NCI-H1436 (cell line): ENCODE measurements around the gene CDC27.
"Not testable (repeated sequence)": the region's sequence is repeated elsewhere in the genome, so short reads cannot be mapped to it uniquely, and the experiment has no call there.

ENCODE experiments used
- DNase-seq: peaks from one replicate; lab custom pipeline; 2025; lab: John Stamatoyannopoulos, UW

The CDC27 gene

DNA sequence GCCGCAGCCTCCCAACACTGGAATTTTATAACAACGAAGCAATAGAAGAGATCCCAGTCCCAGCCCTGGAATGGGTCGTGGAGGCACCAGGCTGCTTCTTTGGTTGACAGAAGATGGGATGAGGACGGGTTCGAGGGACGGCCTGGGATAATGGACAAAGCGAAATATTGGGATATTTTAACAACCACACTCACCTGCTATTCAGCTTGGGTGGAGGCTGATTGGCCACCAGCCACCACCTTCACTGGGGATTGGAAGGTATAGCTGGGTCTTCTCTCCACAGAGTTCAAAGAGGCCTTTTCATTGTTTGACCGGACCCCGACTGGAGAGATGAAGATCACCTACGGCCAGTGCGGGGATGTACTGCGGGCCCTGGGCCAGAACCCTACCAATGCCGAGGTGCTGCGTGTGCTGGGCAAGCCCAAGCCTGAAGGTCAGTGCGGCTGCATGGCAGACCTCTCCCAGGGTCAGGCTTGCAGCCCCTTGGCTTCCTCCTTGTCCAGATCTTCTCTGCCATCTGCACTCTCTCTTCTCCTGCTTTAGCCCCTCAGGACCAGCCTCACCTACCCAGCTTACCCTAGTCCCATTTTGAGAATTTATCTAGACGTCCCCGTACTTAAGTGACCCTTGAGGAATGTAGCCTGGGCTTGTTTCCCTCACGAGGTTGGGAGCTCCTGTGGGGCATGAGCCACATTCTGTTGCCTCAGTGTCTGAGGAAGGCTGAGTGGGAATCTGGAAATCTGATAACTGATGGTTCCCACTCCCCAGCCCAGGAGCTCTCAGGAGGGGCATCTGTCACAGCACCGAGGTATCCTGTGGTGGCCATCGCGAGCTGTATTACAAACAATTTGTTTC, 30.8 kb upstream of the CDC27 start:
- no peak for DNase-seq

DNA sequence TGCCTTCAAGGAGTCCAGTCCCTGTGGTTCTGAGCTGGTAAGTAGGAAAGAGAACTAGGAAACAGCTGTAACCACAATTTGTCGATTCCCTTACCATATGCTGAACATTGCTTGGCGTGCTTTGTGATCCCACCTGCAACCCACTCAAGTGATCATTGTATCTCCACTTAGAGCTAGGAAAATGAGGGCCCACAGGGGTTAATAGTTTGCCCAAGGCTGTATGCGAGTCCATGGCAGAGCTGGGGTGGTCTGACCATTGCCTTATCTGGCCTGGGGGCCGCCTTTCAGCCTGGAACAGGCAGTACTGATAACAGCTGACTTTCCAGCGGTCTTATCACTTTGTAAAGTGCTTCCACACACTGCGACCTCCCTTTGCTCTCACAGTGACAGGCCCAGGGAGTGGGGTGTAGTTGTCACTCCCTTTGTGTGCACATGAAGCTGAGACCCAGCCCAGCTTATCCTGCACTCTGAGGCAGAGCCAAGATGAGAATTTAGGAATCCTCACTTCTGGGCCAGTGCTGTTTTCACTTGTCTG, 29.9 kb upstream of the CDC27 start:
- no peak for DNase-seq

DNA sequence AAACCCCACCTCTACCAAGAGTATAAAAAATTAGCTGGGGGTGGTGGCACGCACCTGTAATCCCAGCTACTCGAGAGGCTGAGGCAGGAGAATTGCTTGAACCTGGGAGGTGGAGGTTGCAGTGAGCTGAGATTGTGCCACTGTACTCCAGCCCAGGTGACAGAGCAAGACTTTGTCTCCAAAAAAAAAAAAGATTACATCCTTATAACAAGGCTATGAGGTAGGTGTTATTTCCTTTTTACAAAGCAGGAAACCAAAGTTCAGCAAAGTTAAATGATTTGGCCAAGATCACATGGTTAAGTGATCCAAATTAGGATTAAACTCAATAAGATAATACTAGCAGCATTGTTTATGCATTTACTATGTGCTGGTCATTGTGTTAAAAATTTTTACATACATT, 28.2 kb upstream of the CDC27 start:
- not testable (repeated sequence) for DNase-seq

DNA sequence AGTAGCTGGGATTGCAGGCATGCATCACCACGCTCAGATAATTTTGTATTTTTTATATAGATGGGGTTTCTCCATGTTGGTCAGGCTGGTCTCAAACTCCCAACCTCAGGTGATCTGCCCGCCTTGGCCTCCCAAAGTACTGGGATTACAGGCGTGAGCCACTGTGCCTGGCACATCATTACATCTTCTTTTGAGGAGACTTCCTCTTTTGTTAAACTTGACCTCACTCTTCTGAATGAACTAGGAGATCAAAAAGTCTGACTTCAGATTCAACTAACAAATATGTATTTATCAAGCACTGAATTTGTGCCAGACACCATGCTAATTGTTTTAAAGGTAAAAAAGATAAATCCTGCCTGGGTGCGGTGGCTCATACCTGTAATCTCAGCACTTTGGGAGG, 27.7 kb upstream of the CDC27 start:
- DNase-seq, result not testable (repeated sequence)

DNA sequence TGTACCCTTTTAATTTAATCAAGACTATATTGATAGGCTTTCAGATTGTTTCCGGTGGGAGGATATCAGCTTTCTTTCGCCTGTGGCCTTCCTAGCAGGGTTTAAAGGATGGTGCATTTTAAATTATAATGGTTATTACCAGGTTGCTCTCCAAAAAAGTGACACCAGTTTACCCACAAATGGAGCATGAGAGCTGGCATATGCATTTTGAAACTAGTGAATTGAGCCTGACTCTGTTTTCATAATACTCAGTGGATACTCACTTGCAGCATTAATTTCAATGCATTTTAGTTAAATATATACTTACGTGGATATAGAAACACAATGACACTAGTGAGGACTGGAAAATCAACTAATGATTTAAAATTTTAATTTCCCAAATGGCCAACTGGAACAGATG, 25.8 kb upstream of the CDC27 start:
- DNase-seq, result no peak

DNA sequence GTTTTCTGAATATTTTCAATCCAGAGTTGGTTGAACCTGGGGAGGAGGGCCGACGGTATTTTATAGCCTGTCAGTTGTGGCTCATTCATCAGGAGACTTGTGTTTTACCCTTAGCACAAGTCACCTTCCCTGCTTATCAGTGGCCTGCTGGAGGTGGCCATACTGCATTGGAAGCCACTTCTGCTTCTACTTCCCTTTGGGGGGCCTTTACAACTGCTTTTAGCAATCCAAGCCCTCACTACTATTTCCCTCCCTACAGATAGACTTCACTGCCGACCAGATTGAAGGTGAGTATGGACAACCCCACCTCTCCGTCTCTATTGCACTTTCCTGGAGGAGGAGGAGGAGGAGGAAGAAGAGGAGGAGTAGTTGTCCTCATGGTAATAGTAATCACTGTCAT, 24.4 kb upstream of the CDC27 start:
- DNase-seq, result no peak

DNA sequence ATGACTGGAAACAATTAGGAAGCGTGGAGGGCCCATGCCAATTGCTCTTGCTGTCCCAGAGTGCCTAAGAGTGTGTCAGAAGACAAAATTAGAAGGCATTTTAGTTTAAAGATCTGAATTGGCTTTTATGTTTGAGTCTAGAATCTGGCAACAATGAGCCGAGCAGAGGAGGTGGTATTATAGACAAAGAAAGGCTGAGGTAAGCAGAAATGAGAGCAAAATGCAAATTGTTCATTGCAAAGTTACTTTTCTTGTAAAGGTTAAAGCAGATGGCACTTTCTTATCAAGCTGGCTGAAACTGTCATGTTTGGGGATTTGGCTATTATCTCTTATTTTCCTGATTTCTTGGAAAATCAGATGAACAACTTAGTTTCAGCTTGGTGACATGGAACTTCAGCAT, 23.4 kb upstream of the CDC27 start:
- no peak for DNase-seq

DNA sequence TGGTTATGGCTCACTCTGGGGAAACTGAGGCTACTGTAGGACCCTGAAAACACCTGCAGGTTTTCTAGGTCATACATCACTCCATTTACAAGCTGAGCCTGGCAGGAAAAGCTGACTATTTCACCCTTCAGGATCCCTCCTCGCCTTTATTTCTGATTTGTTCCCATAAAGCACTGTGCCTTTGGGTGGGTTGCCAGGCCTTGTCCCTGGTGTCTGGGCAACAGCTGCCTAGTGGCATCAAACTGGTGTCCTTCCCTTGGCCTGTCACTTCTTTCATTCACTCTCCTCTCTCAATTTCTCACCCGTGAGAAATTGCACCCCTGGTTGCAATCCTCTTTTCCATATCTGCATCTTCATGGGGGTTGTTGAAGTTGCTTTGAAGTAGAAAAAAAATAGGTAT, 21.7 kb upstream of the CDC27 start:
- DNase-seq, result no peak

DNA sequence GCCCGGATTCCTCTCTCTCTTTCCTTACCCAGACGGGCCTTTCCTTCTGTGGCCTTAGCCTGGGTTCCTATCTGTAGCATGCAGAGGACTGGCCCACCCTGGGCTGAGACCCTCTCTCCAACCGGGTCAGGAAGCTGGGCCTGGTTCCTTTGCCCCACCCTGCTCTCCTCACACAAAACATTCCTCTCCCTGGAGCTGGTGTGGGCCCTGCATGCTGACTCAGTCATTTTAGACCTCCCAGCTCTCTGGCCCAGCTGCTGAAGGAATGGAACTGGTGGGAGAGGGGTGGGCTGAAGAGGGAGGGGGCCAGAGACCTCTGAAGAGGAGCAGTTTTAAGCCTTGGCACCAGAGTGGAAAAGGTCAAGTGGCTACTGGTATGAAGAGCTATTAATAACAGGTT, 21.0 kb upstream of the CDC27 start:
- DNase-seq, result no peak

DNA sequence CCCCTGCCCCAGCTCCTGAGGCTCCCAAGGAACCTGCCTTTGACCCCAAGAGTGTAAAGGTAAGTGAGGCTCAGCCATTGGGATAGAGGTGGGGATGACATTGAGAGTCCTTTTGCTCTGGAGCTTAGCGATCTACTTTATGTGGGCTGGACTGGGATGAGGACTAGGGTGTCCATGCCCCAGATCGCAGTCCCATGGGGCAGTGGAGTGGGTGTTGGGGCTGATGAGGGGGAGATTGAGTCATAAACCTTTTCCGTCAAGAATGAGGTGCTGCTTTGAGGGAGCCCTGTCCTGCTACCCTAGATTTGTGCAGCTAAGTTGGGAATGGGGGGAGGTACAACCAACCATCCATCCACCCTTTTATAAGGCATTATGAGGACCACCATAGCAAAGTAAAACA, 20.4 kb upstream of the CDC27 start:
- no peak for DNase-seq

DNA sequence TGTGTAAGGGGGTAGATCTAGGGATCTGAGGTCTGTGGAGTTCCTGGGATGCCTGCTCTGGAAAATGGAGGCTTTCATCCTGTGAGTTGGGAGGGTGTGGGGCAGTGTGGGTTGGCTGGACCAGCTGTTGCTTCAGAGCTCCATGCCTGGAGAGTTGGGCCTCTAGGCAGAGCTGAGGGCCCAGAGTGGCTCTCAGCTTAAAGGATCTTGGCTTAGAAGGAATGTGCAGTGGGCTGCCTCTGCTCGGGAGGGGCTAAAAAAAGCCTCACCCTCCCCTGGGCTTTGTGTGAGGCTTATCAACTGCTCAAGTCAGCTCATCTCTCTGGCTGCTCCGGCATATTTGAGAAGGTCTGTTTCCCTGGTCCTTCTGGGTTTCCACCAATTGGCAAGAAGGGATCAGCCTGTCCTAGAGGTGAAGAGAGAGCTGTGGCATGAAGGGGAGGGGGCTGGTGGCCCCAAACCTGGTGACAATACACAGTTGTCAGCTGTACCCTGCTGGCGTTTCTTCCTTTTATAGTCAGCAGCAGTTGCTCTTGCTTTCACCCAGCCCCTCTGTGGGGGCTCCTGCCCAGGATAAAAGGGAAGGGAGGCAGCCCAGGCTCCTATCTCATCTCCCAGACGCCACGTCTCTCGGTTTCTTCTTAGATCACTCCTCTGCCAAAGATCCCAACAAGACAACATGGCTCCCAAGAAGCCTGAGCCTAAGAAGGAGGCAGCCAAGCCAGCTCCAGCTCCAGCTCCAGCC, 19.8 kb upstream of the CDC27 start, which contains the start of gene MYL4:
Gene MYL4, plus strand, starts transcription at position 605 of the 745 bp plus-strand sequence. Its CDS starts 75 bp downstream, at position 680.
- DNase-seq, result no peak

DNA sequence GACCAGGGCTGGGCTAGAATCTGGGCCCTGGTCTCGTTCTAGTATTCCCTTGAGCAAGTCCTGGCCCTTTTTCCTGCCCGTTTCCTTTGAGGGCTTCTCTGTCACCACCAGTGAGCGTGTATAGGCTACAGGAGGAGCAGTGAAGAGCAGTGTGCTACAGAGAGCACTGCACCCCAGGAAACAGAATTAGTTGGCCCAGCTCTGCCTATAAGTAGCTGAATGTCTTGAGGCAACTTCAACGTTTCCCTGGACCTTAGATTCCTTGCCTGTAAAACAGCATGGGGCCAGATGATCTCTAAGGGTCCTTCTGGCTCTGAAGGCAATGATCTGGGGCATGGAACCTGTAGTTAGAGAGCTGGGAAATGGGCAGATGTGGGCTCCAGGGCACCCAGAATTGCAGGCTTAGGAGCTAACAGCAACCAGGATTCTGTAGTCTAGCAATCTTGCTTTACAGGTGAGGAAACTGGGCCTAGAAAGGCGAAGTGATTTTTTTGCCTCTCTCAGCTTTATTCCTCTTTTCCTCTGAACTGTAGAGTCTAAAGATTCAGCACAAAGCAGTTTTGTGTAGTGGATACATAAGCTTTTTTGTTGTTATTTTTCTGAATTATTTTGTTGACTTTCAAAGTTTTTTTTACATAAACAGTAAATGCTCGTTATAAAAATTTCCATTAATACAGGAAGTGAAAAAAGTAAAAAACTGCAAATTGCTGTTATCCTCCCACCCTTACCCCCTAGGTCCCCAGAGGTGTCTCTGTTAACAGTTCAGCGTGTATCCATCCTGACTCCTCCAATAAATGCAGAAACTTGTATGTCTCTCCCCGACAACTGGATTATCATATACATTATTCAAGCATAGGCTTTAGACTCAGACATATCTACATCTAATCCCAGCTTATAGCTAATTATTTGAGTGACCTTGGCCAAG, 18.3 kb upstream of the CDC27 start:
- DNase-seq, result no peak

DNA sequence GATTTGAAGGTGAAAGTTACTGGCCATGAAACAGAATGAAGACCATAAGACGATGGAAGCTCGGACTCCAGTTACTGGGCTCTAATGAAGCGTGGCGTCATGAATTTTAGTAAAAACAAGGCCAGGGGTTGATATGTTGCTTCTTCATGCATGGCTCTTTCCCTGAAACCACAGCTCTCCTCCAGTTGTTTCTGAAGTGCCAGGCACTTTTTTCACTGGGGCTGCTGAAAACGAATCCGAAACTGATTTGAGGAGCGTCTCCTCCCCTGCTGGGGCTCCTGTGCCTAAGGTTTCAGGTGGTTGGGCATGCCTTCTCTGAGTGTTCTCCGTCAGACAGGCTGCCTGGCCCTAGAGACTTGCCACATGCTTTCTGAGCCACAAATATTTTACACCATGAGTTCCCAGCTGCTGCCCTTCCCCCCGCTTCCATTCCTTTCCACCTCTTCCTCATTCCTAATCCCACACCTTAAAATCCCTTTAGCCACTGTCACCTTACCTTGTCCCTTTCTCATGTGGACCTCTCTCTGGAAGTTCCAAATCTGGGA, 16.4 kb upstream of the CDC27 start:
- DNase-seq, result peak; percentile 61

DNA sequence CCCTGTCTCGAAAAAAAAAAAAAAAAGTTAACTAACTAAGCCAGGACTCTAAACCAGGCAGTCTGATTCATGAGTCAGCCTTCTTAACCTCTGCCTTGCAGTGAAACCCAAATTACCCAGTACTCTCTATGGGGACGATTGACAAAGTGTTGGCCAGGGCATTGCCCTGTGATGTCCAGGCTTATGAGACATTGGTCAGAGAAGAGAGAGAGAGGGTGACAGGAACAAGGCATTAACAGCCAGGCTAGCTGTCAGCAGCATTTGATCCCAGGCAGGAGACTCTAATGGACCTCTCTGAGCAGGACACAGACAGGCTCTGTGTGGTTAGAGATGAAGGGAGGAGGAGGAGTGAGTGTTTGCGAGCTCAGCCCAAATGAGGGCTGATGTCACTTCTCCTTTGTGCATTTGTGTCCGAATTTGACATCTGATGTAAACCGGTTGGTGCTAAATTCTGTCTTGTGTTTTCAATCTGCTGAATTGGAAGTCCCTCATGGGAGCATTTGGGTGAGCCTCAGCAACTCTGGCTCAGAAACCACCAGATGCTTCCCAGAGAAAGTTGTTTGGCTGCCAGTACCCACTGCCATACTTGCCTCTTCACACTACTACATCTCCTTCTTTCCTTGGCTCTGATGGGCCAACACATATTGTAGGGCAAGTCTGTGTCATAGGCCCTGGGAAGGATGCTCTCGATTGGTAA, 15.8 kb upstream of the CDC27 start:
- no peak for DNase-seq

DNA sequence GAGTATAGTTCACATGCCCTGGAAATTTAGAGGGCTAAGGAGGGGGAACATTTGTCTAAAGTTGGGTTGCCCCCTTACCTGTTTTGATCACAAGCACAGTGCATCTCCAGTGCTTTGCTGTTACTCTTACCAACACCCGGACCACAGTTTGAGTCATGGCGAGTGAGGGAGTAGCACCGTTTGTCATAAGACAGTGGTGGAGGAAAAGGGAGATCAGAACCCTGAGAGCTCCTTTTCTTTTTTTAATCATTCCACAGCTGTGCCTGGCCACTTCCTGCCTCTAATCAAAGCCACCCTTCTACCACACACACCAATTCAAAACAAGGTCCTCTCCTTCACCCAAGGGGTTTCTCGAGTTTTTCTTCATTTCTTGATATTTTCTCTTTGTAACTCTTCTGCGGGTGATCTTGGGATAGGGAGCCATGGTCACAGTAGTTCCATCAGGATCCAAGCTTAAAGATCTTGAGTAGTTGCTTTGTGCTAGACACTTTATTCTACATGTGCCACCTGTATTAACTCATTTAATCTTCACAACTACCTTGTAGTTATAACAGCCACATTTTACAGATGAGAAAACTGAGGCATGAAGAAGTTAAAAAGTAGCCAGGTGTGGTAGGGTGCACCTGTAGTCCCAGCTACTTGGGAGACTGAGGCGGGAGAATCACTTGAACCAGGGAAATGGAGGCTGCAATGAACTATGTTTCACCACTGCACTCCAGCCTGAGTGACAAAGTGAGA, 15.1 kb upstream of the CDC27 start:
- no peak for DNase-seq

DNA sequence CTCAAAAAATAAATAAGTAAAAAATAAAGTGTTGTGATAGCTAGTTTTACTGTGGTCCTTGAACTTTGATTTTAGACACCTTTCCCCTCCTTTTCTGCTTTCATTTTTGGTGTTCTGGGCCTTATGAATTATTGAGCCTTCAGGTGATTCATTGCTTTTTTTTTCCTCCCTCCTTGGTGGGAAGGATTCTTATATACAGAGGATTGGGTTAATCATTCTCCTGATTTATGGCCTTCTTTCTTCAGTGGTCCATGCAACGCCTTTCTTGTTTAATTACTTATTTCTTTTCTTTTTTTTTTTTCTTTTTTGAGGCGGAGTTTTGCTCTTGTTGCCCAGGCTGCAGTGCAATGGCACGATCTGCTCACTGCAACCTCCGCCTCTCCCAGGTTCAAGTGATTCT, 12.1 kb upstream of the CDC27 start:
- no peak for DNase-seq

DNA sequence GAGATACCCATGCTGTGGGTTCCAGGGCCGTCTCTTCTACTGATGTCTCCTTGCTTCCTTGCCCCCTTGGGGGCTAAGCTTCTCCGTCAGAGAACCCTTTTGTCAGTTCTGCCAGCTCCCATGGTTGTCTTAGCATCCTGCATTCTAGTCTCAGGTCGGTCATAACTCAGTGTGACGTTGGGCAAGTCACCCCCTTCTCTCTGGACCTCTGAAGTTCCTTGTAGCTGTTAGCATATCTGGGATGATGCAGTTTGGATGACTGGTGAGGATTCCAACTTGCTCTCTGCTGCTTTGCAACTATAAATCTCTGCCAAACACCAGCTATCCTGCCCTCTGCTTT, 11.2 kb upstream of the CDC27 start:
- no peak for DNase-seq

DNA sequence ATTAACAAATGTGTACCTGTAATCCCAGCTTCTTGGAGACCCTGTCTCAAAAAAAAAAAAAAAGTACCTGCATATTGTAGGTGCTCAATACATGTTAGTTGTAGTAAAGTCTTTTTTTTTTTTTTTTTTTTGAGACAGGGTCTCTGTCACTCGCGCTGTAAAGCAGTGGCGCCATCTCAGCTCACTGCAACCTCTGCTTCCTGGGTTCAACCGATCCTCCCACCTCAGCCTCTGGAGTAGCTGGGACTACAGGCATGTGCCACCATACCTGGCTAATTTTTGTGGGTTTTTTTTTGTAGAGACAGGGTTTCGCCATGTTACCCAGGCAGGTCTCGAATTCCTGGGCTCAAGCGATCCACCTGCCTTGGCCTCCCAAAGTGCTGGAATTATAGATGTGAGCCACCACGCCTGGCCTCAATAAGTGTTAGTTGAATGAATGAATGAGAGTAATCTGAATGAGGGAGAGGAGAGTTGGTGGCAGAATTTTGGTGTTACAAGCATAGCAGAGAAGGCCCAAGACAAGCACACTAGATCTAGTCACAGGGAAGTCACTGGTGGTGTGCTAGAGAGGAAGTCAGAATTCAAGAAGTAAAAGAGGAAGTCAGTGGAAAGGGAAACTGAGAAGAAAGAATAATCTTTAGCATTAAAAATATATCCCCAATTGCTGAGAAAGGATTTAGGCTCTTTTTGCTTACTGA, 10.7 kb upstream of the CDC27 start:
- DNase-seq, result no peak

DNA sequence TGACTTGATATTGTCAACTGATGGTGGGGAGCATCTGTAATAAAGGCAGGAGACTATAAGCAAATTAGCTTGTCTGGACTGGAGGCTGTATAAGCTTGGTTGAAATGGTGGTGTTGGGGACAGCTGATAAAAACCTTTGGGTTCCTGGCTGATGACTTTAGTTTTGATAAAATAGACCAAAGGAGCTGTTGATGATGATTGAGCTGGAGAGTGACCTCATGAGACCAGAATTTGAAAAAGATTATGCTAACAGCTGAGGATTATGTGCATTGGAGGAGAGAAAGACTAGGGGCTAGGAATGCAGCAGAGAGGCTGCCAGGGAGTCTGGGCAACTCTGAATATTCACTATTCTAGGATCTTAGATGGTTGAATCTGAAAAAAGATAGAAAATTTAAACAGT, 8.7 kb upstream of the CDC27 start:
- DNase-seq, result no peak

DNA sequence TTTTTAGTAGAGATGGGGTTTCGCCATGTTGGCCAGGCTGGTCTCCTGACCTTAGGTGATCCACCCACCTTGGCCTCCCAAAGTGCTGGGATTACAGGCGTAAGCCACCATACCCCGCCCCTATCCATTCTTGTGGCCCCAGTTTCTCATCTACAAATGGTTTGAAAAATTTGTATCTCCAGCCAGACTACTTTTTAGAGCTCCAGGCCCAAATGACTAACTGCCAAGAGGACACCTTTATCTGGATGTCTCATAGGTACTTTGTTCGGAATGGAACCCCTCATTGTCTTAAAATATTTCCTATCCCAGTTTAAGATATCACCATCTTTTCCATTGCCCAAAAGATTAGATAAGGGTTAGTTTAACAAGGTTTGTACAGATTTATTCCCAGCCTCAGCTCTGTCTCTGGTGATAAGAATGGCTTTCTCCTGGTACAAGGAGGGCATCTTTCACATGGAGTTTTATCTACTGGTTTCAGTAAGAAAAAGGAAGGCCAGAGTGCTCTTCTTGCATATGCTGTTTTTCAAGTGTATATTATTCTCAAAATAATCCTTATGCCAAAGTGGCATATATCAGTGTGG, 4.9 kb upstream of the CDC27 start:
- DNase-seq, result no peak
